WTC11 (cell line): ENCODE data around the gene GHRL. TPM values are rescaled to one million over a fixed set of nuclear protein-coding genes. Genes with fewer than 3 reads are reported as not detected.
A peak's percentile ranks its signal among the peaks of the same experiment; 100 is the strongest.

Experiments used
- ATAC-seq: fragments of 200-7000 bp; cut with Tn5 transposase; 2 replicates; pipeline ENCODE4 v1.10.0; 2021; ENCODE audit warnings: mild to moderate bottlenecking, moderate library complexity
- CTCF ChIA-PET: fragments of 300-600 bp; sonication (Branson Sonifier 250); formaldehyde crosslinking; loops from one replicate; lab custom pipeline; 2021; ENCODE audit warnings: antibody characterized with exemption; lab: Charles Lee
- POLR2A ChIA-PET: fragments of 350-600 bp; sonication (Branson Sonifier 250); formaldehyde crosslinking; loops from one replicate; lab custom pipeline; 2021; ENCODE audit warnings: antibody characterized with exemption; lab: Charles Lee
- DNase-seq: peaks from one replicate; pipeline ENCODE4 v3.0.0; 2021; ENCODE audit warnings: low spot score
- H3K27ac Mint-ChIP-seq: 2 replicates; pipeline ENCODE4 v1.8.0; 2021; ENCODE audit warnings: mixed read lengths
- H3K27me3 Mint-ChIP-seq: 2 replicates; pipeline ENCODE4 v1.8.0; 2021; ENCODE audit warnings: low read depth, mild to moderate bottlenecking, moderate library complexity, mixed read lengths
- H3K36me3 Mint-ChIP-seq: 2 replicates; pipeline ENCODE4 v1.8.0; 2021; ENCODE audit warnings: mixed read lengths
- H3K4me1 Mint-ChIP-seq: 2 replicates; pipeline ENCODE4 v1.8.0; 2022; ENCODE audit warnings: mixed read lengths
- H3K4me3 Mint-ChIP-seq: 2 replicates; pipeline ENCODE4 v1.8.0; 2021; ENCODE audit warnings: mild to moderate bottlenecking, moderate library complexity, mixed read lengths
- H3K9me3 Mint-ChIP-seq: 2 replicates; pipeline ENCODE4 v1.8.0; 2021; ENCODE audit warnings: mixed read lengths
- ATF1 ChIP-seq: sonication (generic); formaldehyde crosslinking; IDR thresholded peaks from 2 replicates; pipeline ENCODE4 v1.8.1; 2023; ENCODE audit warnings: mild to moderate bottlenecking, moderate library complexity, missing genetic modification reagents
- ATF2 ChIP-seq: sonication (generic); formaldehyde crosslinking; IDR thresholded peaks from 2 replicates; pipeline ENCODE4 v1.8.1; 2022; ENCODE audit warnings: low read depth, missing genetic modification reagents, borderline replicate concordance
- ATF3 ChIP-seq: sonication (generic); formaldehyde crosslinking; conservative IDR thresholded peaks from 2 replicates; pipeline ENCODE4 v1.8.1; 2022; ENCODE audit warnings: mild to moderate bottlenecking, missing genetic modification reagents
- CBFB ChIP-seq: sonication (generic); formaldehyde crosslinking; IDR thresholded peaks from 2 replicates; pipeline ENCODE4 v1.8.1; 2022; ENCODE audit warnings: mild to moderate bottlenecking, low read depth, missing genetic modification reagents
- CDX4 ChIP-seq: fragments of 250-450 bp; sonication (Bioruptor Pico); IDR thresholded peaks from 2 replicates; pipeline ENCODE4 v1.9.0; 2021; ENCODE audit warnings: moderate library complexity, mild to moderate bottlenecking, inconsistent platforms, borderline replicate concordance
- ELF4 ChIP-seq: sonication (generic); formaldehyde crosslinking; IDR thresholded peaks from 2 replicates; pipeline ENCODE4 v1.8.1; 2022; ENCODE audit warnings: low read depth, mild to moderate bottlenecking, moderate library complexity, missing genetic modification reagents
- FOXP4 ChIP-seq: sonication (generic); formaldehyde crosslinking; IDR thresholded peaks from 2 replicates; pipeline ENCODE4 v1.8.0; 2022; ENCODE audit warnings: mild to moderate bottlenecking, missing genetic modification reagents
- HMGA2 ChIP-seq: fragments of 250-450 bp; sonication (Bioruptor Pico); IDR thresholded peaks from 2 replicates; pipeline ENCODE4 v1.4.0; 2021; ENCODE audit warnings: mild to moderate bottlenecking, moderate library complexity
- IRF1 ChIP-seq: sonication (generic); formaldehyde crosslinking; IDR thresholded peaks from 2 replicates; pipeline ENCODE4 v1.8.0; 2023; ENCODE audit warnings: missing genetic modification reagents
- PREB ChIP-seq: sonication (generic); formaldehyde crosslinking; IDR thresholded peaks from 2 replicates; pipeline ENCODE4 v1.8.1; 2022; ENCODE audit warnings: mild to moderate bottlenecking, missing genetic modification reagents, moderate library complexity, borderline replicate concordance
- RELA ChIP-seq: sonication (generic); formaldehyde crosslinking; IDR thresholded peaks from 2 replicates; pipeline ENCODE4 v1.8.1; 2022; ENCODE audit warnings: missing genetic modification reagents, mild to moderate bottlenecking, borderline replicate concordance
- STAT6 ChIP-seq: sonication (generic); formaldehyde crosslinking; conservative IDR thresholded peaks from 2 replicates; pipeline ENCODE4 v1.8.1; 2023; ENCODE audit warnings: mild to moderate bottlenecking, low read depth, missing genetic modification reagents, moderate library complexity
- TEAD4 ChIP-seq: sonication (generic); formaldehyde crosslinking; IDR thresholded peaks from 2 replicates; pipeline ENCODE4 v1.8.0; 2022; ENCODE audit warnings: mild to moderate bottlenecking, missing genetic modification reagents
- TP53 ChIP-seq: sonication (generic); formaldehyde crosslinking; IDR thresholded peaks from 2 replicates; pipeline ENCODE4 v1.8.1; 2023; ENCODE audit warnings: mild to moderate bottlenecking, missing genetic modification reagents
- ZNF121 ChIP-seq: sonication (generic); formaldehyde crosslinking; IDR thresholded peaks from 2 replicates; pipeline ENCODE4 v1.8.0; 2023; ENCODE audit warnings: missing genetic modification reagents
- ZNF219 ChIP-seq: sonication (generic); formaldehyde crosslinking; IDR thresholded peaks from 2 replicates; pipeline ENCODE4 v1.8.0; 2023; ENCODE audit warnings: missing genetic modification reagents, mild to moderate bottlenecking, borderline replicate concordance
- ZNF281 ChIP-seq: sonication (generic); formaldehyde crosslinking; IDR thresholded peaks from 2 replicates; pipeline ENCODE4 v1.8.0; 2023; ENCODE audit warnings: mild to moderate bottlenecking, missing genetic modification reagents
- ZNF671 ChIP-seq: fragments of 250-450 bp; sonication (Bioruptor Pico); IDR thresholded peaks from 2 replicates; pipeline ENCODE4 v1.8.0; 2021; ENCODE audit warnings: mild to moderate bottlenecking
- total RNA-seq: library from RNA; stranded (reverse); gene quantifications from 3 replicates; pipeline ENCODE4 v1.2.3, GENCODE V29; 2021

The GHRL gene
- total RNA-seq, 1 experiment from 2014 or later: 0.35 TPM

- ATAC-seq (no peak; the same call in none of the 2 replicates), DNase-seq (no peak)
- Mint-ChIP-seq H3K4me1 (peaks cover 9% of the 10 kb centered on the region), H3K27ac (peak overlapping the region; percentile 56; the same call in 1 of the 2 replicates), H3K4me3 (no peak overlapping the region), H3K36me3 (peaks cover 7% of the 10 kb centered on the region; the same call in 1 of the 2 replicates), H3K27me3 (no peaks in the 10 kb centered on the region), H3K9me3 (no peaks in the 10 kb centered on the region)
- ChIA-PET POLR2A (no interaction called here), CTCF (interaction anchor here (0.6 to 3.3 kb wide), 3 partner anchors 23 to 328 kb away, joined by 3 to 12 read pairs (median 3); no protein-coding TSS in a partner anchor)
- TF ChIP-seq FOXP4 (CRISPR knock-in tag) (no peak), ZNF219 (CRISPR knock-in tag) (no peak), HMGA2 (no peak), TP53 (CRISPR knock-in tag) (no peak), ZNF121 (no peak), ATF1 (no peak), TEAD4 (CRISPR knock-in tag) (no peak), IRF1 (CRISPR knock-in tag) (no peak), PREB (CRISPR knock-in tag) (no peak), ZNF281 (CRISPR knock-in tag) (no peak), ATF2 (CRISPR knock-in tag) (no peak), ELF4 (no peak), STAT6 (CRISPR knock-in tag) (no peak), RELA (no peak), ZNF671 (CRISPR knock-in tag) (no peak), CBFB (CRISPR knock-in tag) (no peak), ATF3 (CRISPR knock-in tag) (no peak), CDX4 (CRISPR knock-in tag) (no peak)
Observed at GRCh38 chr3:10286596-10287295, 6.0 kb downstream of the GHRL start.
